Panc1 (cell line): Measurements from ENCODE around the gene ASCC3.

Source experiments
- POLR2AphosphoS5 ChIP-seq: IDR thresholded peaks from 2 replicates; pipeline ENCODE4 v1.6.1; 2012; ENCODE audit warnings: mild to moderate bottlenecking, low read depth, low read length, moderate library complexity
- SIN3A ChIP-seq: IDR thresholded peaks from 2 replicates; pipeline ENCODE4 v1.6.1; 2012; ENCODE audit warnings: low read depth, mild to moderate bottlenecking, low read length, moderate library complexity, borderline replicate concordance; ENCODE audit not compliant: insufficient read depth
- TF ChIP-seq, protein P1 (sequence below): fragments of 450-650 bp; IDR thresholded peaks from 2 replicates; pipeline ENCODE4 v1.5.1; 2017; ENCODE audit warnings: mild to moderate bottlenecking
- TF ChIP-seq, protein P2 (sequence below), 2 experiments: IDR thresholded peaks; 2 replicates each; pipeline ENCODE4 v1.6.1; 2011 to 2012; ENCODE audit warnings: low read depth in 2 of 2, control low read depth in 1 of 2, low read length in 1 of 2, mild to moderate bottlenecking in 1 of 2, moderate library complexity in 1 of 2; ENCODE audit not compliant: insufficient read depth in 1 of 2

GRCh38 chr6:100719883-100720682, 161.0 kb downstream of the ASCC3 start:
- TF ChIP-seq, protein P1, sequence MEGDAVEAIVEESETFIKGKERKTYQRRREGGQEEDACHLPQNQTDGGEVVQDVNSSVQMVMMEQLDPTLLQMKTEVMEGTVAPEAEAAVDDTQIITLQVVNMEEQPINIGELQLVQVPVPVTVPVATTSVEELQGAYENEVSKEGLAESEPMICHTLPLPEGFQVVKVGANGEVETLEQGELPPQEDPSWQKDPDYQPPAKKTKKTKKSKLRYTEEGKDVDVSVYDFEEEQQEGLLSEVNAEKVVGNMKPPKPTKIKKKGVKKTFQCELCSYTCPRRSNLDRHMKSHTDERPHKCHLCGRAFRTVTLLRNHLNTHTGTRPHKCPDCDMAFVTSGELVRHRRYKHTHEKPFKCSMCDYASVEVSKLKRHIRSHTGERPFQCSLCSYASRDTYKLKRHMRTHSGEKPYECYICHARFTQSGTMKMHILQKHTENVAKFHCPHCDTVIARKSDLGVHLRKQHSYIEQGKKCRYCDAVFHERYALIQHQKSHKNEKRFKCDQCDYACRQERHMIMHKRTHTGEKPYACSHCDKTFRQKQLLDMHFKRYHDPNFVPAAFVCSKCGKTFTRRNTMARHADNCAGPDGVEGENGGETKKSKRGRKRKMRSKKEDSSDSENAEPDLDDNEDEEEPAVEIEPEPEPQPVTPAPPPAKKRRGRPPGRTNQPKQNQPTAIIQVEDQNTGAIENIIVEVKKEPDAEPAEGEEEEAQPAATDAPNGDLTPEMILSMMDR: peak; percentile 66; the same call in 1 of the 2 replicates
- no peak for TF ChIP-seq SIN3A
- TF ChIP-seq, protein P2, sequence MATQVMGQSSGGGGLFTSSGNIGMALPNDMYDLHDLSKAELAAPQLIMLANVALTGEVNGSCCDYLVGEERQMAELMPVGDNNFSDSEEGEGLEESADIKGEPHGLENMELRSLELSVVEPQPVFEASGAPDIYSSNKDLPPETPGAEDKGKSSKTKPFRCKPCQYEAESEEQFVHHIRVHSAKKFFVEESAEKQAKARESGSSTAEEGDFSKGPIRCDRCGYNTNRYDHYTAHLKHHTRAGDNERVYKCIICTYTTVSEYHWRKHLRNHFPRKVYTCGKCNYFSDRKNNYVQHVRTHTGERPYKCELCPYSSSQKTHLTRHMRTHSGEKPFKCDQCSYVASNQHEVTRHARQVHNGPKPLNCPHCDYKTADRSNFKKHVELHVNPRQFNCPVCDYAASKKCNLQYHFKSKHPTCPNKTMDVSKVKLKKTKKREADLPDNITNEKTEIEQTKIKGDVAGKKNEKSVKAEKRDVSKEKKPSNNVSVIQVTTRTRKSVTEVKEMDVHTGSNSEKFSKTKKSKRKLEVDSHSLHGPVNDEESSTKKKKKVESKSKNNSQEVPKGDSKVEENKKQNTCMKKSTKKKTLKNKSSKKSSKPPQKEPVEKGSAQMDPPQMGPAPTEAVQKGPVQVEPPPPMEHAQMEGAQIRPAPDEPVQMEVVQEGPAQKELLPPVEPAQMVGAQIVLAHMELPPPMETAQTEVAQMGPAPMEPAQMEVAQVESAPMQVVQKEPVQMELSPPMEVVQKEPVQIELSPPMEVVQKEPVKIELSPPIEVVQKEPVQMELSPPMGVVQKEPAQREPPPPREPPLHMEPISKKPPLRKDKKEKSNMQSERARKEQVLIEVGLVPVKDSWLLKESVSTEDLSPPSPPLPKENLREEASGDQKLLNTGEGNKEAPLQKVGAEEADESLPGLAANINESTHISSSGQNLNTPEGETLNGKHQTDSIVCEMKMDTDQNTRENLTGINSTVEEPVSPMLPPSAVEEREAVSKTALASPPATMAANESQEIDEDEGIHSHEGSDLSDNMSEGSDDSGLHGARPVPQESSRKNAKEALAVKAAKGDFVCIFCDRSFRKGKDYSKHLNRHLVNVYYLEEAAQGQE (IDR thresholded peaks at IDR 0.05; ENCODE audit: insufficient read depth in 1 of 2, low read depth in 2 of 2, low read length in 1 of 2): no peak
- TF ChIP-seq POLR2AphosphoS5: no peak
